ENCODE measurements around the gene DHFR2.
"Not testable (repeated sequence)": the region's sequence is repeated elsewhere in the genome, so short reads cannot be mapped to it uniquely, and the experiment has no call there.

The DHFR2 gene

GRCh38 chr3:94065122-94065521 is 2.4 kb upstream of the DHFR2 start:
- no peak for DNase-seq

DNA sequence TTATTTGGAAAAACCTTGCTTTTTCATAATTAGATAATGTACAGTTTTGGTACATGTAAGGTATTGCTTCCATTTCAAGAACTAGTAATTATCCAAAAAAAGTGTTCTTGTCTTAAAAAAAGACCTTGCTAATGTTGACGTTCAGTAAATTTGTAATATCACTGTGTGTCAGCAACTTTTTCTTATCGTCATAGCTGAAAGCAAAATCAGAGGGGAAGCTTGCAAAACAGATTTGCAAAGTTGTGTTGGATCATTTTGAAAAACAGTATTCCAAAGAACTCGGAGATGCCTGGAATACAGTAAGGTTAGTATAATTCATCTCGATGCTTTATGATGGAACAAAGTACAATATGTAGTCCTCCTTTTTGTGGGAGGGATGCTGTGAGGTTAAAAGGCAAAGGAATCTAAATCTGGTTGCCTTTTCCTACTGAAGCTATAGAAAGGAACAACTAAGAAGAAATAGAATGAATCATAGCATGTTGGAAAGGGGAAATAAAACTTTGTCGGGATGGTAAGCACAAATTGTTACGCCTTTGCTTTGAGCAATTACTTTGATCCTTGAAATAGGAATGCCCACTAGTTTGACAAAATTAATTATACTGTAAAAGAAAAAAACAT is 1.6 kb upstream of the DHFR2 start:
- no peak for DNase-seq

DNA sequence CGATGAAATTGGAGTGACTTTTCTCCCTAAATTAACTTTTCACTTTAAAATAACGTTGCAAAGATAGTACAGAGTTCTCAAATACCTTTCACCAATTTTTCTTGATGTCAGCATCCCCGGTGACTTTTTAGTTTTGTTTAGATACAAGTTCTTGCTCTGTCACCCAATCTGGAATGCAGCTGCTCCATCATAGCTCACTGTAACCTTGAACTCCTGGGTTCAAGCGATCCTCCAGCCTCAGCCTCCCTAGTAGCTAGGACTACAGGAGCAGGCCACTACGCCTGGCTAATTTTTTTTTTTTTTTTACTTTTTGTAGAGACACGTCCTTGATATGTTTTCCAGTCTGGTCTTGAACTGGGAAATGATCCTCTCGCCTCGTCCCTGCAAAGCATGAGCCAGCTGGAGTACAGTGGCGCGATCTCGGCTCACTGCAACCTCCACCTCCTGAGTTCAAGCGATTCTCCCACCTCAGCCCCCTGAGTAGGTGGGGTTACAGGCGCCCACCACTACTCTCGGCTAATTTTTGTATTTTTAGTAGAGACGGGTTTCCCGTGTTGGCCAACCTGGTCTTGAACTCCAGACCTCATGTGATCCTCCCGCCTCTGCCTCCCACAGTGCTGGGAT is 892 bp upstream of the DHFR2 start:
- DNase-seq = no peak

GRCh38 chr3:94061297-94061696 is 1.4 kb downstream of the DHFR2 start:
- DNase-seq = no peak

- DNase-seq = no peak
Measured at GRCh38 chr3:94050546-94050945, 12.2 kb downstream of the DHFR2 start.

DNA sequence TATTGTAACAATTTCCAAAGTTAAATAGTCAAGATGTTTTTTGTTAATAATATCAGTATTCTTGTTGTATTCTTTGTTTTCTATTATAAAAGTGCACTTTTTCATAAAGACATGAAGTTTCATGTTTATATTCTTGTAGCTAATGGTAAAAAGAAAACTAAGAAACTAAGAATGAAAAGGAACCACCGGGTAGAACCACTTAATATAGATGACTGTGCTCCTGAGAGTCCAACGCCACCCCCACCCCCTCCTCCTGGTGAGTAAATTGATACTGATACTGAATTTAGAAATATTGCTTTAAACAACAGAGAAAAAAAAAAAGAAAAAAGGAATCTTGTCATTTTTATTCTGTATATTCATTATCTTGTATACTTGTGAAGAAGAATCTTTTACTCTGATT is 13.4 kb downstream of the DHFR2 start:
- no peak for DNase-seq

DNA sequence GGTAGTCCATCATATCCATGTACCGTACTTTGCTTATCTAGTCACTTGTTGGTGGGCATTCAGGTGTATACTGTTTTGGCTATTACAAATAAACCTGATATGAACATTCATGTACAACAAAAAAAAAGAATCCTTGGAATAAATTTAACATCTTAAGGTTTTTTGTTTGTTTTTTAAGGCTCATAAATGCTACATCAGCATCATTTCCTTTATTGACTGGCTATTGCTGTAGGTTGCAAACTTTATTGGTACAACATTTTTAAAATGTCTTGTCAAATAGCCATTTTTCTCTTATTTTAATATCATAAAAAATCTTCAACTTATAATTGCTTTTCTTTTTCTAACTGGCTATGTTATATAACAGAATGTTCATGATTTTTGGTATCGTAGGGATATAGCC is 16.2 kb downstream of the DHFR2 start:
- no peak for DNase-seq

GRCh38 chr3:94044100-94044936 is 18.4 kb downstream of the DHFR2 start:
- DNase-seq = not testable (repeated sequence)

GRCh38 chr3:94043285-94043684 is 19.4 kb downstream of the DHFR2 start:
- DNase-seq = no peak

DNA sequence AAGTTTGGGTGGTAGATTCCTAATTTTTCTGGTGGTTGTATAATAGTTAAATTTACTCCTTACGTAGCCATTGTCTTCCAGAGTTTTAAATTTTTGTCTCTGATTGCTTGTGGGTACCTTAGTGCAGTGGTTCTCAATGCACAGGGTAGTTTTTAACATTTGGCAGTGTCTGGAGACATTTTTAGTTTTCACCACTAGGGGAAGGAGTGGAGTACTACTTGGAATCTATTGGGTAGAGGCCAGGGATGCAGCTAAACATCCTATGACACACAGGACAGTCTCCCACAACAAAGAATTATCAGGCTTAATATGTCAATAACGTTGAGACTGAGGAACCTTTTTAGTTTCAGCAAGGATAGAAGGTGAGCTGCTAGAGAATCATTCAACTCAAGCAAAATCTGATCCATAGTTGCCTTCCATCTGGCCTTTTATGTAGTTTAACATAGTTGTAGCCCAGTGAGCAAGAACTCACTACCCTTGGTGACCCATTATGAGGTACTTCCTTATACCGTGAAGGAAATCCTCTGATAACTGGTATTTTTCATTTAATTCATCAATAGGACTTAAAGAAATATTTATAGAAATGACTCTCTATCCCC is 25.7 kb downstream of the DHFR2 start:
- no peak for DNase-seq

- DNase-seq = no peak
Measured at GRCh38 chr3:94028093-94028837, 34.5 kb downstream of the DHFR2 start, which contains the start of gene STX19. Gene STX19, minus strand, starts transcription at chr3:94028597. Its CDS starts 13,328 bp downstream, at chr3:94015269.

GRCh38 chr3:94026623-94027022 is 36.1 kb downstream of the DHFR2 start:
- DNase-seq = no peak

DNA sequence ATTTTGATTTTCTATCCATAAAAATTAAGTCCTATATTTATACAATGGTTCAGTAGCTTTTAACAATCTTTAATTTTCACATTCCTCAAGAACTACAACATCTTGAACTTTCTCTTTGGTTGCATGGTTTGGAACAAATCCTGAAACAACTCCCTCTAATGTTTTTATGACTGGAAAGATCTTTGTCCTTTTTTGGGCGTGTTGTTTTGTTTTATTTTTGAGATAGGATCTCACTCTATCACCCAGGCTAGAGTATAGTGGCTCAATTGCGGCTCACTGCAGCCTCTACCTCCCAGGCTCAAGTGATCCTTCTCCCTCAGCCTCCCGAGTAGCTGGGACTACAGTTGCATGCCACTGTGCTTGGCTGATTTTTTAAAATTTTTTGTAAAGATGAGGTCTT is 38.3 kb downstream of the DHFR2 start:
- no peak for DNase-seq

DNA sequence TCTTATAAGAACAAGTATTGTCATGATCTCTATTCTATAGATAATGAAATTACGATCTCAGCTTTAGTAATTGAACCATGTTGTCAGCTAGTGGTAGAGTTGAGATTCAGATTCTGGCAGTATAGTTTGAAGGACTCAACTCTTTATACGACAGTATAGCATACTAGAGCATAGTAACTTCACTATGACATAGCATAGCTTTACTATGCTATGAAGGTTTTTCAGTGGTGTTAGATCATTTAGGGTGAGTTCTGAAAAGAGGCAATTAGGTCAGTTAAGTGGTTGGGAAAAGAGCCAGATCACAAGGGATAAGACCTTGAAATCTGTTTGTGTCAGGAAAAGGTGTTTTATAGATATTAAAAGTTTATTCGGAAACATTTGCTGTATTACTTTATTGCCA is 42.4 kb downstream of the DHFR2 start:
- no peak for DNase-seq

DNA sequence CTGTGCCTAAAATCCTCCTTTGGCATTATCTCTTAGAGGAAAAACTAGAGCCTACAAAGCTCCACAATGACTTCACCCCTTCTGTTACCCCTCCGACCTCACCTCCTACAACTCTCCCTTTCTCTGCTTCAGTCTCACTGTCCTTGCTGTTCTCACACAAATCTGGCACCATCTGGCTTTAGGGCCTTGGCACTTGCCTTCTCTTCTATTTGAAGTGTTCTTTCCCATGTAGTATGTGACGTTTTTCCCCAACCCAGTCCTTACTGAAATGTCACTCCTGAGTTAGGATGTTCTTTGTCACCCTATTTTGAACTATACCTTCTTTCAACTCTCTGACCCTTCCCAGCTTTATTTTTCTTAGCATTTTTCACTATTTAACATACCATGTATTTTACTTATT is 43.1 kb downstream of the DHFR2 start:
- DNase-seq = no peak

GRCh38 chr3:94015025-94015424 is 47.7 kb downstream of the DHFR2 start:
- DNase-seq = no peak

DNA sequence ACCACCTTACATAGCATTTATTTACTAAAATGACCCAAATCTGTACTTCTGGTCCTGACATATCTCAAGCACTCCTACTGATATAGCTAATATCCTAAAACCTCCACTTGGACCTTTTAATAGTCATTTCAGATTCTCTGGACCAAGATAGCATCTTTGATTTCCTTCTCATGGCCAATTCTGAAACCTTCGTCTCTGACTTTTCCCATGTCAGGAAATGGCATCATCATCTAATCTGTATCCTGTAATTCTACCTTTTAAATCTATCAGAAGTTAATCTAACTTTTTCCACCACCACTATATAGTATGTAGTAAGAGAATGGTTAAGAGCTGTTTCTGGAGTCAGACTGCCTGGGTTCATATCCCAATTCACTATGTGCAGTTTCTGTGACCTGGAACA is 50.5 kb downstream of the DHFR2 start:
- no peak for DNase-seq

GRCh38 chr3:94011233-94011711 is 51.4 kb downstream of the DHFR2 start:
- no peak for DNase-seq

GRCh38 chr3:94009608-94010007 is 53.1 kb downstream of the DHFR2 start:
- no peak for DNase-seq

DNA sequence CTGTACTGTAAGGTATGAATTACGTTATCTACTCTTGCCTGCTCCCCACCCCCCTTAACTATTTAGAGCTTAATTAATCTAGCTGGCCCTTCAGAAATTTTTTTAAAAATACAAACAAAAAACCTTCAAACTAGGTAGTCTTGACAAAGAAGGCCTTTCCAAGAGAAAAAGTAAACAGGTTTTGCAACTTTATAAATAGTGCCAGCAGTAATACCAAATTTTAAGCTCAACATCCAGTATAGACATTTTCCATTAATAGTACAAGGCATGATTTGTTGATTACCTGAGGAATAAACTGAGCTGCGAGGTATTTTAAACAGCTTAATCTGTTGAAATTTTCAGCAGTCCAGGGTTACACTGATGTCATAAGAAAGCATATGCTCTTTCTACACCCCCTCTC is 54.5 kb downstream of the DHFR2 start:
- no peak for DNase-seq

All from NCI-H187 treated with DMSO at 0.1 percent for 48 hours (cell line).